ENCODE measurements around the gene TRAPPC11.

The TRAPPC11 gene

GRCh38 chr4:183758061-183758757 lies 99.1 kb downstream of the TRAPPC11 start:
- no peak for DNase-seq (ENCODE audit: low read depth, low spot score)

- DNase-seq (ENCODE audit: low read depth, low spot score) = no peak
Observed at GRCh38 chr4:183758758-183759447, 99.8 kb downstream of the TRAPPC11 start.

GRCh38 chr4:183760326-183760725 lies 101.2 kb downstream of the TRAPPC11 start:
- DNase-seq (ENCODE audit: low read depth, low spot score) = no peak

All from smooth muscle cell of the brain vasculature (primary cell).